Smooth muscle cell (in vitro differentiated cells): ENCODE results near the gene RSPH3. TPM values are rescaled to one million over a fixed set of nuclear protein-coding genes. Genes with fewer than 3 reads are reported as not detected.

ENCODE experiments used
- DNase-seq: peaks from one replicate; lab custom pipeline; 2025; ENCODE audit not compliant: unreplicated experiment; lab: John Stamatoyannopoulos, UW
- H2AFZ ChIP-seq: fragments of 200-600 bp; sonication (generic); 2 replicates; pipeline ENCODE4 v1.6.0; 2016; ENCODE audit warnings: antibody characterized with exemption, low read depth, mild to moderate bottlenecking
- H3F3A ChIP-seq: fragments of 200-600 bp; sonication (generic); 2 replicates; pipeline ENCODE4 v1.6.0; 2017; ENCODE audit warnings: antibody characterized with exemption, low read depth
- H3K27ac ChIP-seq: fragments of 200-600 bp; sonication (generic); 2 replicates; pipeline ENCODE4 v1.5.1; 2016; ENCODE audit warnings: low read depth, mild to moderate bottlenecking
- H3K27me3 ChIP-seq: fragments of 200-600 bp; sonication (generic); 2 replicates; pipeline ENCODE4 v1.6.1; 2016; ENCODE audit warnings: low read depth, mild to moderate bottlenecking
- H3K36me3 ChIP-seq: fragments of 200-600 bp; sonication (generic); 2 replicates; pipeline ENCODE4 v1.5.1; 2016; ENCODE audit warnings: low read depth
- H3K4me1 ChIP-seq: fragments of 200-600 bp; sonication (generic); 2 replicates; pipeline ENCODE4 v1.5.1; 2016; ENCODE audit warnings: low read depth
- H3K4me2 ChIP-seq: fragments of 200-600 bp; sonication (generic); 2 replicates; pipeline ENCODE4 v1.6.0; 2016; ENCODE audit warnings: mild to moderate bottlenecking
- H3K4me3 ChIP-seq: fragments of 200-600 bp; sonication (generic); 2 replicates; pipeline ENCODE4 v1.5.1; 2016; ENCODE audit warnings: mild to moderate bottlenecking
- H3K79me2 ChIP-seq: fragments of 200-600 bp; sonication (generic); 2 replicates; pipeline ENCODE4 v1.6.0; 2016; ENCODE audit warnings: low read depth, mild to moderate bottlenecking
- H3K9ac ChIP-seq: fragments of 200-600 bp; sonication (generic); 2 replicates; pipeline ENCODE4 v1.6.0; 2016; ENCODE audit warnings: low read depth
- H3K9me3 ChIP-seq: fragments of 200-600 bp; sonication (generic); replicated peaks from 2 replicates; pipeline ENCODE4 v1.5.1; 2016; ENCODE audit warnings: low read depth
- H4K20me1 ChIP-seq: fragments of 200-600 bp; sonication (generic); 2 replicates; pipeline ENCODE4 v1.6.0; 2016; ENCODE audit warnings: low read depth
- CTCF ChIP-seq: fragments of 200-600 bp; sonication (generic); IDR thresholded peaks from 2 replicates; pipeline ENCODE4 v1.5.1; 2017; ENCODE audit warnings: borderline replicate concordance, mild to moderate bottlenecking, antibody characterized with exemption; ENCODE audit not compliant: insufficient read depth, poor library complexity, severe bottlenecking
- WGBS: methylation state at CpG from one replicate; pipeline ENCODE4 v1.1.7; 2016; ENCODE audit warnings: low lambda C conversion rate; 5-methylcytosine and 5-hydroxymethylcytosine counted together
- polyA plus RNA-seq: library from polyadenylated mRNA; unstranded; fragments of >200 nt; fragmentation: Nextera tagmentation; extraction: Ambion mirVana; gene quantifications from 2 replicates; pipeline ENCODE4 v1.2.1, GENCODE V29; 2016
- total RNA-seq: library from RNA; depleted of rRNA; stranded (reverse); fragments of >200 nt; gene quantifications from 2 replicates; pipeline ENCODE4 v1.2.3, GENCODE V29; 2014

The RSPH3 gene
- total and polyA plus RNA-seq, 2 experiments from 2014 or later = 7.1 to 7.5 TPM

GRCh38 chr6:159044899-159045727 lies 45.1 kb upstream of the RSPH3 start, which contains the start of gene TAGAP:
Gene TAGAP, minus strand, starts transcription at chr6:159044991. Its CDS starts 845 bp downstream, at chr6:159044146.
- no peak for DNase-seq
- H2AFZ ChIP-seq = no peak within 1 kb of the TSS
- WGBS = 68% methylated on average over 15 of the region's 15 CpGs

GRCh38 chr6:159043947-159044346 lies 43.9 kb upstream of the RSPH3 start:
- peak overlapping the region; percentile 13 for H3K4me3 ChIP-seq
- WGBS = 89% methylated on average over 7 of the region's 7 CpGs
- no peak for TF ChIP-seq CTCF

More at GRCh38 chr6:159044899-159045727, 45.1 kb upstream of the RSPH3 start, which contains the start of gene TAGAP:
- H3K9ac ChIP-seq = no peak within 1 kb of the TSS
- no peaks in the 10 kb centered on the region for H3F3A ChIP-seq
- H3K4me1 ChIP-seq = no peaks in the 10 kb centered on the region
- H4K20me1 ChIP-seq = no peaks in the 10 kb centered on the region
- H3K79me2 ChIP-seq = no peaks in the 10 kb centered on the region
- no peaks in the 10 kb centered on the region for H3K36me3 ChIP-seq
- H3K4me3 ChIP-seq = peak within 1 kb of the TSS; percentile 13
- H3K27ac ChIP-seq = no peak within 1 kb of the TSS
- H3K4me2 ChIP-seq = no peak within 1 kb of the TSS
- TF ChIP-seq CTCF = no peak
- no peaks in the 10 kb centered on the region for H3K27me3 ChIP-seq
- no peaks in the 10 kb centered on the region for H3K9me3 ChIP-seq

GRCh38 chr6:159043251-159043650 lies 43.2 kb upstream of the RSPH3 start:
- no peaks in the 10 kb centered on the region for H3K9me3 ChIP-seq
- peaks cover 3% of the 10 kb centered on the region for H3K4me1 ChIP-seq
- H3K9ac ChIP-seq = no peak overlapping the region
- H3K79me2 ChIP-seq = no peaks in the 10 kb centered on the region
- no peak overlapping the region for H3K4me3 ChIP-seq
- DNase-seq = no peak
- no peaks in the 10 kb centered on the region for H3K36me3 ChIP-seq
- H3K27ac ChIP-seq = no peak overlapping the region
- no peaks in the 10 kb centered on the region for H3K27me3 ChIP-seq
- WGBS = 65% methylated on average over 6 of the region's 6 CpGs
- TF ChIP-seq CTCF = no peak
- H3F3A ChIP-seq = no peaks in the 10 kb centered on the region
- no peak overlapping the region for H2AFZ ChIP-seq
- no peaks in the 10 kb centered on the region for H4K20me1 ChIP-seq
- no peak overlapping the region for H3K4me2 ChIP-seq

More at GRCh38 chr6:159043947-159044346, 43.9 kb upstream of the RSPH3 start:
- Histone ChIP-seq H3K27me3 (no peaks in the 10 kb centered on the region), H3K9ac (no peak overlapping the region), H4K20me1 (no peaks in the 10 kb centered on the region), H3K79me2 (no peaks in the 10 kb centered on the region), H2AFZ (no peak overlapping the region), H3F3A (no peaks in the 10 kb centered on the region), H3K36me3 (no peaks in the 10 kb centered on the region), H3K4me1 (no peaks in the 10 kb centered on the region), H3K9me3 (no peaks in the 10 kb centered on the region), H3K27ac (no peak overlapping the region), H3K4me2 (no peak overlapping the region)
- DNase-seq = no peak

GRCh38 chr6:159042826-159043181 lies 42.8 kb upstream of the RSPH3 start:
- no peak overlapping the region for H3K9ac ChIP-seq
- TF ChIP-seq CTCF = no peak
- no peak overlapping the region for H3K4me3 ChIP-seq
- no peaks in the 10 kb centered on the region for H3K9me3 ChIP-seq
- H3F3A ChIP-seq = no peaks in the 10 kb centered on the region
- peaks cover 3% of the 10 kb centered on the region for H3K4me1 ChIP-seq
- no peak overlapping the region for H2AFZ ChIP-seq
- H3K36me3 ChIP-seq = no peaks in the 10 kb centered on the region
- H3K27me3 ChIP-seq = no peaks in the 10 kb centered on the region
- H3K79me2 ChIP-seq = no peaks in the 10 kb centered on the region
- H3K27ac ChIP-seq = no peak overlapping the region
- DNase-seq = no peak
- no peak overlapping the region for H3K4me2 ChIP-seq
- H4K20me1 ChIP-seq = no peaks in the 10 kb centered on the region
- WGBS = 24% methylated on average over 5 of the region's 5 CpGs
